ENCODE data around the gene EPG5. TPM values are rescaled to one million over a fixed set of nuclear protein-coding genes. Genes with fewer than 3 reads are reported as not detected.
A peak's percentile ranks its signal among the peaks of the same experiment; 100 is the strongest.

EPG5 gene
- total and polyA plus RNA-seq, 2 of the 4 experiments (the other 2 are of a cell fraction) = 37.3 to 114 TPM

DNA sequence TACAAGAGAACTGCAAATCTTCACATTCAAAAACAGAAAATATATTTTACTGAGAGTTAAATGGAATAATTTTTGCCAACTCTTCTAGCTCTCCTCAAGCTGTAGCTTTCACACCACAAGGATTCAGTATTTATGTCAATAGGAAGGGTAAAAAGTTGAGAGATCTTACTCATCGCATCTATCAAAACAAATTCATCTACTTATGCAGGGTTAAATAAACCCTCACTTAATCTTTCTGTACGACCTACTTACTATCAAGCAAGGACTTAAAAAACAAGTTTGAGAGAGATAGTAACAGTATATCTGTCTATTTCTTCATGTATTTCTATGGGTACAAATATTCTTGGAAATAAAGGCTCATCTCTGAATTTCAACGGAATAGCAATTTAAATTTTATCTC lies 106.2 kb downstream of the EPG5 start:
- H3K4me3 ChIP-seq (ENCODE audit: insufficient read depth, low read depth, low read length) = no peak overlapping the region
- H2BK20ac ChIP-seq (ENCODE audit: low read depth, low read length) = no peak overlapping the region
- H2BK5ac ChIP-seq (ENCODE audit: low read depth, low read length, poor library complexity, severe bottlenecking) = no peak overlapping the region
- H2AFZ ChIP-seq (replicated peaks; ENCODE audit: low read length, poor library complexity) = no peak overlapping the region
- no peak overlapping the region for H2AK9ac ChIP-seq (replicated peaks; ENCODE audit: low read depth, low read length, poor library complexity)
- H4K8ac ChIP-seq (ENCODE audit: low read depth in 2 of 2, low read length in 2 of 2) = no peak overlapping the region
- no peak overlapping the region for H2BK15ac ChIP-seq (ENCODE audit: low read depth, low read length)
- TF ChIP-seq MXI1 (IDR thresholded peaks at IDR 0.05; ENCODE audit: borderline replicate concordance, low read depth, low read length) (no peak), SMC3 (IDR thresholded peaks at IDR 0.05; ENCODE audit: low read depth, low read length) (no peak), CHD1 (IDR thresholded peaks at IDR 0.05; ENCODE audit: low read depth, low read length) (no peak), MAZ (IDR thresholded peaks at IDR 0.05; ENCODE audit: borderline replicate concordance, low read depth, low read length) (no peak), BHLHE40 (IDR thresholded peaks at IDR 0.05; ENCODE audit: low read depth, low read length) (no peak), CEBPB (IDR thresholded peaks at IDR 0.05; ENCODE audit: low read depth, low read length) (no peak), MAFK (IDR thresholded peaks at IDR 0.05; ENCODE audit: low read depth, low read length) (no peak), RCOR1 (IDR thresholded peaks at IDR 0.05; ENCODE audit: insufficient replicate concordance, low read length) (no peak), RAD21 (IDR thresholded peaks at IDR 0.05; ENCODE audit: low read length) (no peak), RFX5 (IDR thresholded peaks at IDR 0.05; ENCODE audit: low read depth, low read length) (no peak), POLR2A (IDR thresholded peaks at IDR 0.05; ENCODE audit: low read depth, low read length) (no peak), FOS (IDR thresholded peaks at IDR 0.05; ENCODE audit: low read depth, low read length) (no peak), NFE2L2 (IDR thresholded peaks at IDR 0.05; ENCODE audit: low read depth, low read length) (no peak)
- TF ChIP-seq, protein P1, sequence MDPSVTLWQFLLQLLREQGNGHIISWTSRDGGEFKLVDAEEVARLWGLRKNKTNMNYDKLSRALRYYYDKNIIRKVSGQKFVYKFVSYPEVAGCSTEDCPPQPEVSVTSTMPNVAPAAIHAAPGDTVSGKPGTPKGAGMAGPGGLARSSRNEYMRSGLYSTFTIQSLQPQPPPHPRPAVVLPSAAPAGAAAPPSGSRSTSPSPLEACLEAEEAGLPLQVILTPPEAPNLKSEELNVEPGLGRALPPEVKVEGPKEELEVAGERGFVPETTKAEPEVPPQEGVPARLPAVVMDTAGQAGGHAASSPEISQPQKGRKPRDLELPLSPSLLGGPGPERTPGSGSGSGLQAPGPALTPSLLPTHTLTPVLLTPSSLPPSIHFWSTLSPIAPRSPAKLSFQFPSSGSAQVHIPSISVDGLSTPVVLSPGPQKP (IDR thresholded peaks at IDR 0.05; ENCODE audit: borderline replicate concordance, low read depth, low read length) = no peak
- TF ChIP-seq, protein P2, sequence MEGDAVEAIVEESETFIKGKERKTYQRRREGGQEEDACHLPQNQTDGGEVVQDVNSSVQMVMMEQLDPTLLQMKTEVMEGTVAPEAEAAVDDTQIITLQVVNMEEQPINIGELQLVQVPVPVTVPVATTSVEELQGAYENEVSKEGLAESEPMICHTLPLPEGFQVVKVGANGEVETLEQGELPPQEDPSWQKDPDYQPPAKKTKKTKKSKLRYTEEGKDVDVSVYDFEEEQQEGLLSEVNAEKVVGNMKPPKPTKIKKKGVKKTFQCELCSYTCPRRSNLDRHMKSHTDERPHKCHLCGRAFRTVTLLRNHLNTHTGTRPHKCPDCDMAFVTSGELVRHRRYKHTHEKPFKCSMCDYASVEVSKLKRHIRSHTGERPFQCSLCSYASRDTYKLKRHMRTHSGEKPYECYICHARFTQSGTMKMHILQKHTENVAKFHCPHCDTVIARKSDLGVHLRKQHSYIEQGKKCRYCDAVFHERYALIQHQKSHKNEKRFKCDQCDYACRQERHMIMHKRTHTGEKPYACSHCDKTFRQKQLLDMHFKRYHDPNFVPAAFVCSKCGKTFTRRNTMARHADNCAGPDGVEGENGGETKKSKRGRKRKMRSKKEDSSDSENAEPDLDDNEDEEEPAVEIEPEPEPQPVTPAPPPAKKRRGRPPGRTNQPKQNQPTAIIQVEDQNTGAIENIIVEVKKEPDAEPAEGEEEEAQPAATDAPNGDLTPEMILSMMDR (conservative IDR thresholded peaks at IDR 0.05; ENCODE audit: low read depth, low read length) = no peak
- TF ChIP-seq, protein P3, sequence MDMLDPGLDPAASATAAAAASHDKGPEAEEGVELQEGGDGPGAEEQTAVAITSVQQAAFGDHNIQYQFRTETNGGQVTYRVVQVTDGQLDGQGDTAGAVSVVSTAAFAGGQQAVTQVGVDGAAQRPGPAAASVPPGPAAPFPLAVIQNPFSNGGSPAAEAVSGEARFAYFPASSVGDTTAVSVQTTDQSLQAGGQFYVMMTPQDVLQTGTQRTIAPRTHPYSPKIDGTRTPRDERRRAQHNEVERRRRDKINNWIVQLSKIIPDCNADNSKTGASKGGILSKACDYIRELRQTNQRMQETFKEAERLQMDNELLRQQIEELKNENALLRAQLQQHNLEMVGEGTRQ (IDR thresholded peaks at IDR 0.05; ENCODE audit: low read depth, low read length) = no peak
- intact Hi-C loops (cut with micrococcal nuclease) (no loop called here), dilution Hi-C loops (cut with HindIII; ENCODE audit: low sequenced_read_pairs, unreplicated experiment) (no loop called here), in situ Hi-C loops (cut with MboI; ENCODE audit: low sequenced_read_pairs) (no loop called here)
- H3K79me1 ChIP-seq (ENCODE audit: low read depth in 1 of 2, low read length in 2 of 2) = peaks cover 4 to 8% of the 10 kb centered on the region in 2 experiments; a peak in 2 of 4 replicates
- H2BK120ac ChIP-seq (ENCODE audit: low read depth, low read length) = no peak overlapping the region
- no peak overlapping the region for H3K23ac ChIP-seq (ENCODE audit: low read depth, low read length)
- ChIA-PET CTCF (no interaction called here), POLR2A (ENCODE audit: unreplicated experiment) (no interaction called here)
- no CpG with 5 or more reads among the region's 3 CpGs for WGBS, 2 experiments (ENCODE audit: extremely low coverage in 2 of 2, insufficient read length in 1 of 2)
- no peak overlapping the region for H3K9ac ChIP-seq (ENCODE audit: low read depth, low read length)
- H4K91ac ChIP-seq (ENCODE audit: insufficient read depth, low read depth, low read length) = no peak overlapping the region
- no peak overlapping the region for H4K5ac ChIP-seq (ENCODE audit: low read depth, low read length)
- H3K27me3 ChIP-seq (ENCODE audit: control insufficient read depth, insufficient read depth, low read length) = no peaks in the 10 kb centered on the region
- no TSS peak for BruUV-seq (replicated peaks)
- peaks cover 12% of the 10 kb centered on the region for H3K9me3 ChIP-seq (ENCODE audit: control insufficient read depth, insufficient read depth, low read length)
- no peak overlapping the region for H3K4ac ChIP-seq (ENCODE audit: low read depth, low read length)
- ATAC-seq (ENCODE audit: low read depth) (peak; percentile 46), DNase-seq (peak; percentile 51)
- peaks cover 2% of the 10 kb centered on the region; the same call in 1 of the 2 replicates for H3K4me1 ChIP-seq (ENCODE audit: control insufficient read depth, insufficient read depth, low read length)
- no peak overlapping the region for H3K14ac ChIP-seq (replicated peaks; ENCODE audit: low read depth, low read length)
- no peak overlapping the region for H3K56ac ChIP-seq (ENCODE audit: extremely low read depth, insufficient read depth, low read length)
- H3K4me2 ChIP-seq (ENCODE audit: low read depth, low read length) = no peak overlapping the region
- H3K27ac ChIP-seq (ENCODE audit: insufficient read depth, low read length) = no peak overlapping the region
- H3K36me3 ChIP-seq (ENCODE audit: control insufficient read depth, insufficient read depth, low read length) = peaks cover 47% of the 10 kb centered on the region
- H3K9me1 ChIP-seq (ENCODE audit: insufficient read depth, low read length) = peaks cover 9% of the 10 kb centered on the region; the same call in 1 of the 2 replicates
- no peaks in the 10 kb centered on the region for H4K20me1 ChIP-seq (ENCODE audit: insufficient read depth, low read length)
- H2AK5ac ChIP-seq (ENCODE audit: low read depth, low read length) = no peak overlapping the region
- H3K18ac ChIP-seq (ENCODE audit: low read depth, low read length) = no peak overlapping the region

All from IMR-90 (cell line).